ENCODE results near the gene SLFN5. TPM values are rescaled to one million over a fixed set of nuclear protein-coding genes. Genes with fewer than 3 reads are reported as not detected.
"Not testable (repeated sequence)": the region's sequence is repeated elsewhere in the genome, so short reads cannot be mapped to it uniquely, and the experiment has no call there.

SLFN5 gene
- total RNA-seq = 58.4 TPM
- long read RNA-seq, full-length matches to known transcripts = 17 of 28 reads
- long read RNA-seq, partial matches to known transcripts = 1 of 28 reads
- long read RNA-seq, other reads (novel, unspliced or antisense) = 10 of 28 reads

- Histone ChIP-seq H3K27me3 (no peaks in the 10 kb centered on the region), H3K9me3 (no peaks in the 10 kb centered on the region), H3K27ac (peak within 1 kb of the TSS; percentile 99), H3K36me3 (peaks cover 7% of the 10 kb centered on the region), H3K4me3 (peak within 1 kb of the TSS; percentile 86), H3K4me1 (peaks cover 46% of the 10 kb centered on the region)
- TF ChIP-seq CTCF (IDR thresholded peaks at IDR 0.05) = peak; percentile 7
- ATAC-seq (peak; percentile 96), DNase-seq (peak; percentile 97)
- intact Hi-C loops (cut with DNase I) = no loop called here
Observed at GRCh38 chr17:35242805-35243560, at the start of gene SLFN5. TSS of gene SLFN5 (plus strand) at chr17:35243072. CDS start at chr17:35258691, 15,619 bp downstream.

- intact Hi-C loops (cut with DNase I); H3K4me3 ChIP-seq; H3K36me3 ChIP-seq; H3K4me1 ChIP-seq; DNase-seq; H3K27ac ChIP-seq; H3K9me3 ChIP-seq; H3K27me3 ChIP-seq: not testable (repeated sequence)
- ATAC-seq = peak; percentile 9
Observed at GRCh38 chr17:35194001-35194400, 48.9 kb upstream of the SLFN5 start, which contains the start of gene SLC35G3. TSS of gene SLC35G3 (minus strand) at chr17:35194393. CDS start at chr17:35194307, 86 bp downstream.

GRCh38 chr17:35195062-35195461 is 47.8 kb upstream of the SLFN5 start:
- not testable (repeated sequence) for ATAC-seq, DNase-seq

GRCh38 chr17:35202582-35202981 is 40.3 kb upstream of the SLFN5 start:
- H3K4me3 ChIP-seq; H3K27me3 ChIP-seq; ATAC-seq; intact Hi-C loops (cut with DNase I); DNase-seq; H3K9me3 ChIP-seq; H3K27ac ChIP-seq; H3K4me1 ChIP-seq; H3K36me3 ChIP-seq: not testable (repeated sequence)

More at GRCh38 chr17:35195062-35195461, 47.8 kb upstream of the SLFN5 start:
- H3K9me3 ChIP-seq; H3K36me3 ChIP-seq; H3K27ac ChIP-seq; H3K4me1 ChIP-seq; intact Hi-C loops (cut with DNase I); H3K4me3 ChIP-seq; H3K27me3 ChIP-seq: not testable (repeated sequence)

- Histone ChIP-seq H3K27ac (no peak overlapping the region), H3K36me3 (no peaks in the 10 kb centered on the region), H3K4me1 (peaks cover 16% of the 10 kb centered on the region), H3K4me3 (no peak overlapping the region), H3K27me3 (no peaks in the 10 kb centered on the region), H3K9me3 (no peaks in the 10 kb centered on the region)
- no peak for DNase-seq
- intact Hi-C loops (cut with DNase I) = no loop called here
- ATAC-seq = no peak
- TF ChIP-seq CTCF (IDR thresholded peaks at IDR 0.05) = no peak
Observed at GRCh38 chr17:35210741-35211140, 32.1 kb upstream of the SLFN5 start.

GRCh38 chr17:35212668-35213067 is 30.2 kb upstream of the SLFN5 start:
- H3K27me3 ChIP-seq = no peaks in the 10 kb centered on the region
- intact Hi-C loops (cut with DNase I) = no loop called here
- H3K9me3 ChIP-seq = no peaks in the 10 kb centered on the region
- H3K27ac ChIP-seq = peak overlapping the region; percentile 53
- no peaks in the 10 kb centered on the region for H3K36me3 ChIP-seq
- DNase-seq (no peak), ATAC-seq (no peak)
- H3K4me1 ChIP-seq = peaks cover 16% of the 10 kb centered on the region
- TF ChIP-seq CTCF (IDR thresholded peaks at IDR 0.05) = no peak
- H3K4me3 ChIP-seq = no peak overlapping the region

GRCh38 chr17:35213412-35213940 is 29.4 kb upstream of the SLFN5 start:
- Histone ChIP-seq H3K9me3 (no peaks in the 10 kb centered on the region), H3K27me3 (no peaks in the 10 kb centered on the region), H3K27ac (peak overlapping the region; percentile 53), H3K4me1 (peaks cover 16% of the 10 kb centered on the region), H3K36me3 (no peaks in the 10 kb centered on the region), H3K4me3 (no peak overlapping the region)
- ATAC-seq = no peak
- no peak for DNase-seq
- TF ChIP-seq CTCF (IDR thresholded peaks at IDR 0.05) = no peak
- intact Hi-C loops (cut with DNase I) = no loop called here

Measured in upper lobe of right lung (tissue), 1 donor.